ENCODE results near the gene CHD3. TPM values are rescaled to one million over a fixed set of nuclear protein-coding genes. Genes with fewer than 3 reads are reported as not detected.

CHD3 gene
- polyA plus RNA-seq, 2 of the 4 experiments (the other 2 are of a cell fraction), result 56.3 to 111 TPM

DNA sequence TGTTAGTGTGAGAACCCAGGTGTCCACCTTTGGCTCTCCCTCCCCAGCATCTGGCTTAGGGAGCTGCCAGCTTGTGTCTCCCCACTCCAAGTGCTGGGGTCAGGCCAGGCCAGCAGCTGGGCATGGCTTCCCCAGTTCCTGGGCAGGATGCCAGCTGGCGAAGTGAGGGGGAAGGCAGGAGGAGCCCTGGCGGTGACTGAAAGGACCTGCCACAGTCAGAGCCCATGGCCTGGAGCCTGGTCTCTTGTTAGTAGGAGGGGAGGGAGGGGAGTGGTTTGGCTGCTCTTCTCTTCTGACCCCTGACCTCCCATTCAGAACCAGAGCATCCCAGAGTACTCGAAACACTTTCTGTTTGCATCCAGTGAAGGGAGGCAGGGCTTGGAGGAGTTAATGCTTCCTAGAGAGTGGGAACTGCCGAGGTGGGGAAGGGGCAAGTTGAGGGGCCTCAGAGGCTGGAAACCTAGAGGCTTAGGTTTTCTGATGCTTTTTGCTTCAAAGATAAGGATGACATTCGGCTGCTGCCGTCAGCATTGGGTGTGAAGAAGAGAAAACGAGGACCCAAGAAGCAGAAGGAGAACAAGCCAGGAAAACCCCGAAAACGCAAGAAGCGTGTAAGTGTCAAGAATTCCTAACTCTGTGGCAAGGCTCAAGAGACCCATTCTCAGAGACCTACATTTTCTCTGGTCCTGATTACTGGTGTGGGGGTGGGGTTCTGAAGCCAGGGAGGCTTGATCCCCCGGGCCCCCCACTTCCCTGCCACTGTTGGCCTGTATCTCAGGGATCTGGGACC lies 772 bp downstream of the CHD3 start (continued):
- TF ChIP-seq SREBF2 (IDR thresholded peaks at IDR 0.05) (no peak), RNF2 (IDR thresholded peaks at IDR 0.05; ENCODE audit: borderline replicate concordance, low read depth) (no peak), FOSB (CRISPR knock-in tag; IDR thresholded peaks at IDR 0.05) (no peak), POLR2A (IDR thresholded peaks at IDR 0.05; ENCODE audit: low read length) (no peak), CHD4 (IDR thresholded peaks at IDR 0.05; ENCODE audit: borderline replicate concordance) (no peak)

DNA sequence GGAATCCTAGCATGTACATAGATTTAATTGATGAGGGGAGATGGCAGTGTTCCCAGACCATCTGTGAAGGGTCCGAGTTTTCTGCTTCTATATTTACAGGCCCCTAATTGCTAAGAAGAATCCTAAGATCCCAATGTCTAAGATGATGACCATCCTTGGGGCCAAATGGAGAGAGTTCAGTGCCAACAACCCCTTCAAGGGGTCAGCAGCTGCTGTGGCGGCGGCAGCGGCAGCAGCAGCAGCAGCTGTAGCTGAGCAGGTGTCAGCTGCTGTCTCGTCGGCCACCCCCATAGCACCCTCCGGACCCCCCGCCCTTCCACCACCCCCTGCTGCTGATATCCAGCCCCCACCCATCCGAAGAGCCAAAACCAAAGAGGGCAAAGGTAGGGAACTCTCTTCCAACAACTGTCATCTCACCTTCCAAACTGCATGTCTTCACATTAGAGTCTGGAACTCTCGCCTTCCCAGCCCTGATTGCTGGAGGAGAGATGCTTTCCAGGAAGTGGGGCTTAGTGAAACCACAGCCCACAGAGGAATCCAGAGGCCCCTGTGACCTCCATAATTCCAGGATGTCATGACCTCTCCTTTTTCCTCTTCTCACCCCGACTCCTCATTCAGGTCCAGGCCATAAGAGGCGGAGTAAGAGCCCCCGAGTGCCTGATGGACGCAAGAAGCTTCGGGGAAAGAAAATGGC lies 4.7 kb downstream of the CHD3 start:
- Histone ChIP-seq H3K9me3 (no peaks in the 10 kb centered on the region), H3K4me1 (peaks cover 17% of the 10 kb centered on the region), H3K4me3 (no peak overlapping the region), H3K4me2 (no peak overlapping the region), H3K27ac (no peak overlapping the region)
- ChIA-PET POLR2A (no interaction called here), CTCF (interaction anchor here (1.1 to 2.2 kb wide), 4 partner anchors 20 to 97 kb away, joined by 3 to 5 read pairs (median 5); no protein-coding TSS in a partner anchor)
- FAIRE-seq (no peak), DNase-seq (ENCODE audit: low read depth in 1 of 2, low spot score in 1 of 2) (no peak), ATAC-seq (no peak)
- TF ChIP-seq JUNB (IDR thresholded peaks at IDR 0.05) (no peak), FOSB (CRISPR knock-in tag; IDR thresholded peaks at IDR 0.05) (no peak), HOXB13 (CRISPR knock-in tag; IDR thresholded peaks at IDR 0.05; ENCODE audit: low read depth) (no peak), HDAC2 (IDR thresholded peaks at IDR 0.05) (no peak), TFCP2L1 (CRISPR knock-in tag; IDR thresholded peaks at IDR 0.05) (no peak), RARB (CRISPR knock-in tag; IDR thresholded peaks at IDR 0.05) (no peak), ZSCAN20 (CRISPR knock-in tag; IDR thresholded peaks at IDR 0.05) (no peak), BHLHE40 (IDR thresholded peaks at IDR 0.05; ENCODE audit: low read depth, low read length) (no peak), CBX2 (IDR thresholded peaks at IDR 0.05; ENCODE audit: borderline replicate concordance, low read depth) (no peak)
- TF ChIP-seq, protein P1, sequence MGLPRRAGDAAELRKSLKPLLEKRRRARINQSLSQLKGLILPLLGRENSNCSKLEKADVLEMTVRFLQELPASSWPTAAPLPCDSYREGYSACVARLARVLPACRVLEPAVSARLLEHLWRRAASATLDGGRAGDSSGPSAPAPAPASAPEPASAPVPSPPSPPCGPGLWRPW (IDR thresholded peaks at IDR 0.05), result no peak
- TF ChIP-seq, protein P2, sequence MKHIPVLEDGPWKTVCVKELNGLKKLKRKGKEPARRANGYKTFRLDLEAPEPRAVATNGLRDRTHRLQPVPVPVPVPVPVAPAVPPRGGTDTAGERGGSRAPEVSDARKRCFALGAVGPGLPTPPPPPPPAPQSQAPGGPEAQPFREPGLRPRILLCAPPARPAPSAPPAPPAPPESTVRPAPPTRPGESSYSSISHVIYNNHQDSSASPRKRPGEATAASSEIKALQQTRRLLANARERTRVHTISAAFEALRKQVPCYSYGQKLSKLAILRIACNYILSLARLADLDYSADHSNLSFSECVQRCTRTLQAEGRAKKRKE (CRISPR knock-in tag; IDR thresholded peaks at IDR 0.05; ENCODE audit: low read depth), result no peak
- TF ChIP-seq, protein P3, sequence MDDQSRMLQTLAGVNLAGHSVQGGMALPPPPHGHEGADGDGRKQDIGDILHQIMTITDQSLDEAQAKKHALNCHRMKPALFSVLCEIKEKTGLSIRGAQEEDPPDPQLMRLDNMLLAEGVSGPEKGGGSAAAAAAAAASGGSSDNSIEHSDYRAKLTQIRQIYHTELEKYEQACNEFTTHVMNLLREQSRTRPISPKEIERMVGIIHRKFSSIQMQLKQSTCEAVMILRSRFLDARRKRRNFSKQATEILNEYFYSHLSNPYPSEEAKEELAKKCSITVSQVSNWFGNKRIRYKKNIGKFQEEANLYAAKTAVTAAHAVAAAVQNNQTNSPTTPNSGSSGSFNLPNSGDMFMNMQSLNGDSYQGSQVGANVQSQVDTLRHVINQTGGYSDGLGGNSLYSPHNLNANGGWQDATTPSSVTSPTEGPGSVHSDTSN (IDR thresholded peaks at IDR 0.05), result no peak
- TF ChIP-seq, protein P4, sequence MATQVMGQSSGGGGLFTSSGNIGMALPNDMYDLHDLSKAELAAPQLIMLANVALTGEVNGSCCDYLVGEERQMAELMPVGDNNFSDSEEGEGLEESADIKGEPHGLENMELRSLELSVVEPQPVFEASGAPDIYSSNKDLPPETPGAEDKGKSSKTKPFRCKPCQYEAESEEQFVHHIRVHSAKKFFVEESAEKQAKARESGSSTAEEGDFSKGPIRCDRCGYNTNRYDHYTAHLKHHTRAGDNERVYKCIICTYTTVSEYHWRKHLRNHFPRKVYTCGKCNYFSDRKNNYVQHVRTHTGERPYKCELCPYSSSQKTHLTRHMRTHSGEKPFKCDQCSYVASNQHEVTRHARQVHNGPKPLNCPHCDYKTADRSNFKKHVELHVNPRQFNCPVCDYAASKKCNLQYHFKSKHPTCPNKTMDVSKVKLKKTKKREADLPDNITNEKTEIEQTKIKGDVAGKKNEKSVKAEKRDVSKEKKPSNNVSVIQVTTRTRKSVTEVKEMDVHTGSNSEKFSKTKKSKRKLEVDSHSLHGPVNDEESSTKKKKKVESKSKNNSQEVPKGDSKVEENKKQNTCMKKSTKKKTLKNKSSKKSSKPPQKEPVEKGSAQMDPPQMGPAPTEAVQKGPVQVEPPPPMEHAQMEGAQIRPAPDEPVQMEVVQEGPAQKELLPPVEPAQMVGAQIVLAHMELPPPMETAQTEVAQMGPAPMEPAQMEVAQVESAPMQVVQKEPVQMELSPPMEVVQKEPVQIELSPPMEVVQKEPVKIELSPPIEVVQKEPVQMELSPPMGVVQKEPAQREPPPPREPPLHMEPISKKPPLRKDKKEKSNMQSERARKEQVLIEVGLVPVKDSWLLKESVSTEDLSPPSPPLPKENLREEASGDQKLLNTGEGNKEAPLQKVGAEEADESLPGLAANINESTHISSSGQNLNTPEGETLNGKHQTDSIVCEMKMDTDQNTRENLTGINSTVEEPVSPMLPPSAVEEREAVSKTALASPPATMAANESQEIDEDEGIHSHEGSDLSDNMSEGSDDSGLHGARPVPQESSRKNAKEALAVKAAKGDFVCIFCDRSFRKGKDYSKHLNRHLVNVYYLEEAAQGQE (IDR thresholded peaks at IDR 0.05), result no peak
- TF ChIP-seq, protein P5, sequence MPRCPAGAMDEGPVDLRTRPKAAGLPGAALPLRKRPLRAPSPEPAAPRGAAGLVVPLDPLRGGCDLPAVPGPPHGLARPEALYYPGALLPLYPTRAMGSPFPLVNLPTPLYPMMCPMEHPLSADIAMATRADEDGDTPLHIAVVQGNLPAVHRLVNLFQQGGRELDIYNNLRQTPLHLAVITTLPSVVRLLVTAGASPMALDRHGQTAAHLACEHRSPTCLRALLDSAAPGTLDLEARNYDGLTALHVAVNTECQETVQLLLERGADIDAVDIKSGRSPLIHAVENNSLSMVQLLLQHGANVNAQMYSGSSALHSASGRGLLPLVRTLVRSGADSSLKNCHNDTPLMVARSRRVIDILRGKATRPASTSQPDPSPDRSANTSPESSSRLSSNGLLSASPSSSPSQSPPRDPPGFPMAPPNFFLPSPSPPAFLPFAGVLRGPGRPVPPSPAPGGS (IDR thresholded peaks at IDR 0.05), result no peak
- WGBS (ENCODE audit: missing lambda C conversion rate), result 89% methylated on average over 13 of the region's 15 CpGs
